Measurements from ENCODE around the gene HOXC5.

DNA sequence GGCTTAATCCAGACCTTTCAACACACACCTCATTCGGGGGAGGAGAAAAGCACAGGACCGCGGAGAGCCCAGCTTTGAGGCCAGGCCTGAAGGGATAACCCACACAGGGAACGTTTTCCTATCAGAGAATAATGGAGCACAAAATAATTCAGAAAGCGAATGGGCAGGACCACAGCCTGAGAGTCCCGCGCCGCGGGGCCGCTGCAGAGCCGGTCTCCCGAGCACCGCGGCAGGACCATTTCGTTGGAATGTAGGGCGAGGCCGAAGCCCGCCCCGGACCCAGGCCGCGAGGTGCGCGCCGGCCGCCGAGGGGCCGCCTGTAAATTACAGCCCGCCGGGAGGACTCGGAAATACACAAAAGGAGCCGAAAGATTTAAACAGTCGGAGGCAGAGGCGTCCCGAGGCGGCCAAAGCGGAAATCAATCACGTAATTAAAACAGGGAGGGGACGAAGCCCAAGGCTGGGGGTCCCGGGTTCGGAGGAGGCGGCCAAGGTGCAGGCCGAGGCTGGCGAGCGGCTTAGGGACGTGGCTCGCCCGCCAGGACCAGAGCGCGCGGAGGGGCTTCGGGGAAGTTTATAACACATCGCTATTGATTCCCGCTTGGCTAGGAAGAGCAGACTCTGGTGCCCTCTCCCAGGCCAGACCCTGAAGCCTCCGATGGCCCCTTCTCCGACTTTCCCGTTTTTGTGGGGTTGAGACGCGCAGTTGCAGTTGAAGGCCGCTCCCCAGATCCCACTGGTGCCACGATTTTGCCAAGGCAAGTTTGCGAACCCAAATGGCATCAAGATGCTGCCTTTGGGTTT lies 14.5 kb downstream of the HOXC5 start:
- TF ChIP-seq, protein P1, sequence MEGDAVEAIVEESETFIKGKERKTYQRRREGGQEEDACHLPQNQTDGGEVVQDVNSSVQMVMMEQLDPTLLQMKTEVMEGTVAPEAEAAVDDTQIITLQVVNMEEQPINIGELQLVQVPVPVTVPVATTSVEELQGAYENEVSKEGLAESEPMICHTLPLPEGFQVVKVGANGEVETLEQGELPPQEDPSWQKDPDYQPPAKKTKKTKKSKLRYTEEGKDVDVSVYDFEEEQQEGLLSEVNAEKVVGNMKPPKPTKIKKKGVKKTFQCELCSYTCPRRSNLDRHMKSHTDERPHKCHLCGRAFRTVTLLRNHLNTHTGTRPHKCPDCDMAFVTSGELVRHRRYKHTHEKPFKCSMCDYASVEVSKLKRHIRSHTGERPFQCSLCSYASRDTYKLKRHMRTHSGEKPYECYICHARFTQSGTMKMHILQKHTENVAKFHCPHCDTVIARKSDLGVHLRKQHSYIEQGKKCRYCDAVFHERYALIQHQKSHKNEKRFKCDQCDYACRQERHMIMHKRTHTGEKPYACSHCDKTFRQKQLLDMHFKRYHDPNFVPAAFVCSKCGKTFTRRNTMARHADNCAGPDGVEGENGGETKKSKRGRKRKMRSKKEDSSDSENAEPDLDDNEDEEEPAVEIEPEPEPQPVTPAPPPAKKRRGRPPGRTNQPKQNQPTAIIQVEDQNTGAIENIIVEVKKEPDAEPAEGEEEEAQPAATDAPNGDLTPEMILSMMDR (conservative IDR thresholded peaks at IDR 0.05; ENCODE audit: low read length) = no peak
- TF ChIP-seq EZH2phosphoT487 (IDR thresholded peaks at IDR 0.05; ENCODE audit: borderline replicate concordance, low read depth, low read length) = no peak

Measured in OCI-LY7 (cell line).